Calu3 (cell line): Measurements from ENCODE around the gene MAP7D1. TPM values are rescaled to one million over a fixed set of nuclear protein-coding genes. Genes with fewer than 3 reads are reported as not detected.

ENCODE experiments used
- BruUV-seq: library from RNA; stranded (reverse); fragments of 400-500 nt; replicated peaks from 2 replicates; lab custom pipeline; 2021; lab: Mats Ljungman, UMichigan
- CTCF ChIA-PET: fragments of 300-600 bp; sonication (Branson Sonifier 250); formaldehyde crosslinking; loops from one replicate; lab custom pipeline; 2022; ENCODE audit warnings: antibody characterized with exemption; lab: Charles Lee
- DNase-seq: peaks from one replicate; pipeline ENCODE4 v3.0.0; 2022
- H3K27ac Mint-ChIP-seq: one replicate; pipeline ENCODE4 v1.8.0; 2022; ENCODE audit warnings: mixed read lengths; ENCODE audit not compliant: unreplicated experiment
- H3K27me3 Mint-ChIP-seq: one replicate; pipeline ENCODE4 v1.8.0; 2022; ENCODE audit warnings: mixed read lengths; ENCODE audit not compliant: unreplicated experiment
- H3K36me3 Mint-ChIP-seq: one replicate; pipeline ENCODE4 v1.8.0; 2022; ENCODE audit warnings: mild to moderate bottlenecking, moderate library complexity, mixed read lengths; ENCODE audit not compliant: insufficient read depth, unreplicated experiment
- H3K4me1 Mint-ChIP-seq: one replicate; pipeline ENCODE4 v1.8.0; 2022; ENCODE audit warnings: mild to moderate bottlenecking, low read depth, mixed read lengths; ENCODE audit not compliant: unreplicated experiment
- H3K4me3 Mint-ChIP-seq: one replicate; pipeline ENCODE4 v1.8.0; 2022; ENCODE audit warnings: mild to moderate bottlenecking, low read depth, moderate library complexity, mixed read lengths; ENCODE audit not compliant: unreplicated experiment
- H3K9me3 Mint-ChIP-seq: one replicate; pipeline ENCODE4 v1.8.0; 2022; ENCODE audit warnings: low read depth, mixed read lengths; ENCODE audit not compliant: unreplicated experiment
- intact Hi-C: fragments of 100-400 bp; cut with micrococcal nuclease; formaldehyde crosslinking; loops from one replicate; pipeline ENCODE4 v1.10.0; 2022; ENCODE audit not compliant: unreplicated experiment
- total RNA-seq: library from RNA; stranded (reverse); gene quantifications from 2 replicates; pipeline ENCODE4 v1.2.3, GENCODE V29; 2022
- TF ChIP-seq, protein P1 (sequence below): fragments of 200-600 bp; IDR thresholded peaks from one replicate; pipeline ENCODE4 v1.8.0; 2022; ENCODE audit warnings: antibody characterized with exemption; ENCODE audit not compliant: unreplicated experiment

The MAP7D1 gene
- total RNA-seq, 1 experiment from 2014 or later = 98.3 TPM

DNA sequence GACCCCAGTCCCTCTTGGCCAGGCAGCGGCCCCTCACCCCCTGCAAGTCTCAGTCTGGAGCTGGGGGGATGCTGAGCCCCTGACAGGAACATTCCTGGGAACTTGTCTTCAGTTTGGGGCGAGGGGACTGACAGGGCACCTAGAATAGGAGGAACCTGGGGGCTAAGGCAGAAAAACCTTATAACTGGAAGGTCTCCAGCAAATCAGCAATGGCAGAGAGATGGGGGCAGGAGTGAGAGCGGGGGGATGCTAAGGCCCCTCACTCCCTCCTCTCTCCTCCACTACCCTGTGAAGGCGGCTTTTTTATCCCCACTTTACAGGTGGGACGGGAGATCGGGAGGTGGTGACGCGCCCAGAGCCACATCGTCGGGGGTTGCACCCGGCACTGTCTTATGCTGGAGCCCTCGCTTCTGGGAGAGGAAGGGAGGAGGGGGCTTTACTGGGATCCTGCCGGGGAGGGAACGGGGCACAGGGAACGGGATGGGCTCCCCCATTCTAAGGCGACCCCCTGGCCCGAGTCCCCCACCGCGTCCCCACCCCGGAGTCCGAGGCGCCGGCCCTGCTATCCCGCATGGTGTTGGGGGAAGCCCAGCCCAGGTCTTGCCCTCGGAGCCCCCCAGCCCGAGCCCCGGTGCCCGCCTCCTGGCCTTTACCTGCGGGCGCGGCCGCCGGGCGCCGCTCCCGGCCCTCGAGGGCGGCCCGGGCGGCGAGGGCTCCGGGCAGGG lies 31.4 kb upstream of the MAP7D1 start:
- Mint-ChIP-seq H3K9me3 (no peaks in the 10 kb centered on the region), H3K27me3 (peaks cover 53% of the 10 kb centered on the region), H3K27ac (no peak overlapping the region), H3K4me1 (no peaks in the 10 kb centered on the region), H3K4me3 (peak overlapping the region; percentile 41), H3K36me3 (no peaks in the 10 kb centered on the region)
- CTCF ChIA-PET = no interaction called here
- intact Hi-C loops = no loop called here
- no peak for DNase-seq
- no TSS peak for BruUV-seq
- TF ChIP-seq, protein P1, sequence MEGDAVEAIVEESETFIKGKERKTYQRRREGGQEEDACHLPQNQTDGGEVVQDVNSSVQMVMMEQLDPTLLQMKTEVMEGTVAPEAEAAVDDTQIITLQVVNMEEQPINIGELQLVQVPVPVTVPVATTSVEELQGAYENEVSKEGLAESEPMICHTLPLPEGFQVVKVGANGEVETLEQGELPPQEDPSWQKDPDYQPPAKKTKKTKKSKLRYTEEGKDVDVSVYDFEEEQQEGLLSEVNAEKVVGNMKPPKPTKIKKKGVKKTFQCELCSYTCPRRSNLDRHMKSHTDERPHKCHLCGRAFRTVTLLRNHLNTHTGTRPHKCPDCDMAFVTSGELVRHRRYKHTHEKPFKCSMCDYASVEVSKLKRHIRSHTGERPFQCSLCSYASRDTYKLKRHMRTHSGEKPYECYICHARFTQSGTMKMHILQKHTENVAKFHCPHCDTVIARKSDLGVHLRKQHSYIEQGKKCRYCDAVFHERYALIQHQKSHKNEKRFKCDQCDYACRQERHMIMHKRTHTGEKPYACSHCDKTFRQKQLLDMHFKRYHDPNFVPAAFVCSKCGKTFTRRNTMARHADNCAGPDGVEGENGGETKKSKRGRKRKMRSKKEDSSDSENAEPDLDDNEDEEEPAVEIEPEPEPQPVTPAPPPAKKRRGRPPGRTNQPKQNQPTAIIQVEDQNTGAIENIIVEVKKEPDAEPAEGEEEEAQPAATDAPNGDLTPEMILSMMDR = no peak

DNA sequence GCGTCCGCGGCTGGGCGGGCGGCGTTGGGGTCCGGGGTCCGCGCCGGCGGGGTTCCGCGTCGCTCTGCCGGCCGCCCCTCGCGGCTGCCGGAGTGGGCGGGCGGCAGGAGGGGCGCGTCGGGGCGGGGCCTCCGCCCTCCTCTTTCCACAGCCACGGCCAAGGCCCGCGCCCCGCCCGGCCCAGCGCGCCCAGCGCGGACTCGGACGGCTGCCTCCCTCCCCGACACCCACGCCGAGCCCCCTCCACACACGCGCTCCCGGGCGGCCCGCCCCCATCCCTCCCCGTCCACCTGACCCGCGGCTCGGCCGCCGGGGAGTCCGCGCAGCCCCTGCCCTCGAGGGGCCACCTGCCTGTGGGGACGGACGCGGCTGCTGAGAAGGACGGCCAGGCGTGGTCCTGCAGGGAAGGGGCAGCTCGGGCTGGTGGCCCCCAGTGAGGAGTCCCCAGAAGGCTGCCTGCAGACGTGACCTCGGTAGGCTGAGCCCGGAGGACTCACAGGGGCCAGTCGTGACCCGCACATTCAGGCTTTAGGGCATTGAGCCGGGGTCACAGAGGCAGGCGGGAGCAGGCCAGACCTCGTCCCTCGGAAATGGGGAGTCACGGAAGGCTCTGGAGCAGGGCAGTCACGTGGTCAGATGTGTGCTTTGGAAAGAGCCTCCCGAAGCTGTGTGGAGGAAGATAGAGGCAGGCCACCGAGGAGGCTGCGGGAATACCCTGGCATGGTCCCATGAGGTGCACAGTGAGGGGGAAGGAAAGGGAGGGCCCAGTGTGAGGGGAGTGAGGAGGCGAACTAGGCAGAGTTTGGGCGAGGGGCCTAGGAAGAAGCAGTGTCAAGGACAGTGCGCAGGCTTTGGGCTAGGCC lies 30.6 kb upstream of the MAP7D1 start, which contains the start of gene COL8A2:
Gene COL8A2 (minus strand): TSS at position 94 of the 863 bp plus-strand sequence. CDS start 24,980 bp downstream, outside the sequence.
- H3K4me3 Mint-ChIP-seq = peak within 1 kb of the TSS; percentile 41
- no peak within 1 kb of the TSS for H3K27ac Mint-ChIP-seq
- CTCF ChIA-PET = no interaction called here
- no peaks in the 10 kb centered on the region for H3K36me3 Mint-ChIP-seq
- BruUV-seq = no TSS peak
- H3K4me1 Mint-ChIP-seq = no peaks in the 10 kb centered on the region
- peaks cover 53% of the 10 kb centered on the region for H3K27me3 Mint-ChIP-seq
- H3K9me3 Mint-ChIP-seq = no peaks in the 10 kb centered on the region
- TF ChIP-seq, protein P1 = no peak
- intact Hi-C loops = no loop called here
- no peak for DNase-seq

- TF ChIP-seq, protein P1 = no peak
- DNase-seq = no peak
- intact Hi-C loops = no loop called here
- H3K27ac Mint-ChIP-seq = no peak overlapping the region
- H3K27me3 Mint-ChIP-seq = peaks cover 53% of the 10 kb centered on the region
- no peaks in the 10 kb centered on the region for H3K36me3 Mint-ChIP-seq
- CTCF ChIA-PET = no interaction called here
- H3K9me3 Mint-ChIP-seq = no peaks in the 10 kb centered on the region
- H3K4me1 Mint-ChIP-seq = no peaks in the 10 kb centered on the region
- no TSS peak for BruUV-seq
- H3K4me3 Mint-ChIP-seq = no peak overlapping the region
Observed at GRCh38 chr1:36126005-36126716, 29.8 kb upstream of the MAP7D1 start.

DNA sequence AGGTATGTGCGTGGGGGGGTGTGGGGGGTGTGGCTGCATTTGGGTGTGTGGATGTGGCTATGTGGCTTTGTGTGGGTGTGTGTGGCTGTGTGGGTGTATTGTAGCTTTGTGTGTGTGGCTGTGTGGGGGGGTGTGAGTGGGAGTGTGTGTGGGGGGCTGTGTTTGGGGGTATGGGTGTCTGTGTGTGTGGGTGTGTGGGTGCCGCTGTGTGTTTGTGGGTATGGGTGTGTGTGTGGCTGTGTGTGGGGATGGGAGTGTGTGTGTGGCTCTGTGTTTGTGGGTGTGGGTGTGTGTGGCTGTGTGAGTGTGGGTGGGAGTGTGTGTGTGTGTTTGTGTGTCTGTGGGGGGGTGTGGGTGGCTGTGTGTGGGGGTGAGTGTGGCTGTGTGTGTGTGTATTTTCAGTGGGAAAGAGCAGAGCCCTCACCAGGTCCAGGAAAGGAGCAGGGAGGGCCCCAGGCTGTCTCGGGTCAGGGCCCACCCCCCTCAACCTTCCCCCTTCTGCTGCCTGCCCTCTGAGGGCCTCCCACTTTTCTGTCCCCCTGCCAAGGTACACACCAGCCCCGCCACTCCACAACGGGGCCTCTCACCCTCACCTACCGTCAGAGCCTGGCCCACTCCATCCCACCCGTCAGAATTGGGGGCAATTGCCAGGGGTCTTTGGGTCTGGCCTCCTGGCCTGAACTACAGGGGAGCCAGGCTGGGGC lies 29.0 kb upstream of the MAP7D1 start:
- intact Hi-C loops = no loop called here

More for the DNA sequence above, 29.0 kb upstream of the MAP7D1 start:
- H3K4me3 Mint-ChIP-seq = no peak overlapping the region
- no peak for DNase-seq
- CTCF ChIA-PET = interaction anchor here (0.7 kb wide), 1 partner anchor 949 kb away, joined by 5 read pairs; no protein-coding TSS in a partner anchor
- TF ChIP-seq, protein P1 = no peak
- H3K27ac Mint-ChIP-seq = no peak overlapping the region
- no peaks in the 10 kb centered on the region for H3K9me3 Mint-ChIP-seq
- BruUV-seq = no TSS peak
- H3K27me3 Mint-ChIP-seq = peaks cover 50% of the 10 kb centered on the region
- H3K36me3 Mint-ChIP-seq = no peaks in the 10 kb centered on the region
- H3K4me1 Mint-ChIP-seq = no peaks in the 10 kb centered on the region
